GM21367 (cell line): ENCODE data around the gene GPC1.
"Not testable (repeated sequence)": the region's sequence is repeated elsewhere in the genome, so short reads cannot be mapped to it uniquely, and the experiment has no call there.

Experiments
- ATAC-seq: cut with Tn5 transposase; IDR thresholded peaks from one replicate; pipeline ENCODE4 v1.9.1; 2021; ENCODE audit not compliant: unreplicated experiment

GPC1 gene, protein sequence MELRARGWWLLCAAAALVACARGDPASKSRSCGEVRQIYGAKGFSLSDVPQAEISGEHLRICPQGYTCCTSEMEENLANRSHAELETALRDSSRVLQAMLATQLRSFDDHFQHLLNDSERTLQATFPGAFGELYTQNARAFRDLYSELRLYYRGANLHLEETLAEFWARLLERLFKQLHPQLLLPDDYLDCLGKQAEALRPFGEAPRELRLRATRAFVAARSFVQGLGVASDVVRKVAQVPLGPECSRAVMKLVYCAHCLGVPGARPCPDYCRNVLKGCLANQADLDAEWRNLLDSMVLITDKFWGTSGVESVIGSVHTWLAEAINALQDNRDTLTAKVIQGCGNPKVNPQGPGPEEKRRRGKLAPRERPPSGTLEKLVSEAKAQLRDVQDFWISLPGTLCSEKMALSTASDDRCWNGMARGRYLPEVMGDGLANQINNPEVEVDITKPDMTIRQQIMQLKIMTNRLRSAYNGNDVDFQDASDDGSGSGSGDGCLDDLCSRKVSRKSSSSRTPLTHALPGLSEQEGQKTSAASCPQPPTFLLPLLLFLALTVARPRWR

DNA sequence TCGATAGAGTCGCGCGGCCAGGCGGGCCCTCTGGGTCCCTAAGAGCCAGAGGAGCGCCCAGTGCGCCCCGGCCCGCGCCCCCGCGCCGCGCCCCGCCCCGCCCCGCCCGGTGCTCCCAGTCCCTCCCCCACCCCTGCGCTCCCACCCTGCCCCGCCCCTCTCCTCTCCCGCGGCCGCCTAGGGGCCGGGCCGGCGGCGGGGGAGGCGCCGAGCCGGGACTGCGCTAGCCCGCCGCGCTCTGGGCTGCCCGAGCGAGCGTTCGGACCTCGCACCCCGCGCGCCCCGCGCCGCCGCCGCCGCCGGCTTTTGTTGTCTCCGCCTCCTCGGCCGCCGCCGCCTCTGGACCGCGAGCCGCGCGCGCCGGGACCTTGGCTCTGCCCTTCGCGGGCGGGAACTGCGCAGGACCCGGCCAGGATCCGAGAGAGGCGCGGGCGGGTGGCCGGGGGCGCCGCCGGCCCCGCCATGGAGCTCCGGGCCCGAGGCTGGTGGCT lies at the start of gene GPC1:
Gene GPC1 (plus strand): TSS at position 207 of the 491 bp plus-strand sequence. CDS start 256 bp downstream, at position 463.
- ATAC-seq, result peak; percentile 43

DNA sequence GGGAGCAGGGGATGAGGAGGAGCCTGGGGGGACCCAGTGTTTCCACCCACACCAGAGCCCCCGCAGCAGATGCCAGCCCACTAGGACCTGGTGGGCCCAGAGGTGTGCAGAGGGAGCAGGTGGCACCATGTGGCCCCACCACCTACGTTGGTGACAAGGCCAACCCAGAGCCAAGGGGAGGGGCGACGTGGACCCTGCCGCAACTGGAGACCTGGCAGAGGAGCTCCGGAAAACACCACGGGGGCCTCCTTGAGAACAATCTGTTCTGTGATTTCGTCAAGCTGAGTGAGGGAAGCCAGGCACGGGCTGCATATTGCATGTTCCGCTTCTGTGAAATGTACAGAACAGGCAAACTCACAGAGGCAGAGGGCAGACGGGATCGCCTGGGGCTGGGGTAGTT lies 49.1 kb upstream of the GPC1 start:
- no peak for ATAC-seq

DNA sequence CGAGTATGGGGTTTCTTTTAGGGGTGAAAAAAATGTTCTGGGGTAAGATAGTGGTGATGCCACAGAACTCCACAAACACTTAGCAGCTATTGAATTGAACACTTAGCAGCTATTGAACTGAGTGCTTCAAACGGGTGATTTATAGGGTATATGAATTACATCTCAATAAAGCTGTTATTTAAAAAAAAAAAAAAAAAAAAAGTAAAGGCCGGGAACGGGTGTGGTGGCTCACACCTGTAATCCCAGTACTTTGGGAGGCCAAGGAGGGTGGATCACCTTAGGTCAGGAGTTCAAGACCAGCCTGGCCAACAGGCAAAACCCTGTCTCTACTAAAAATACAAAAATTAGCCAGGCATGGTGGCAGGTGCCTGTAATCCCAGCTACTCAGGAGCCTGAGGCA lies 48.7 kb upstream of the GPC1 start:
- ATAC-seq, result not testable (repeated sequence)

DNA sequence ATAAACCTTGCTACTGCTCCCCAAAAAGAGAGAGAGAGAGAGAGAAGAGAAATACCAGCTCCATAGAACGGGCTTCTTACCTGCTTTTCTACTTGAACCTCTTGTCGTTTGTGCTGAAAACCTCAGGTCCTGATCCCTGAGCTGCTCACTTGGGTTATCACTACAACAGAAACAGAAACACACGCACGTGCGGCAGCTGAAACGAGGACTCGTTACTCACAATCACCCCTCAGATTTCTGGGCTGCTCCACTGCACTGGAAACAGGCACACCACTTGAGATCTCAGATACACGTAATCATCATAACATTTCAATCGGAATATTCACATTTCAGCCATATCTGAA lies 48.2 kb upstream of the GPC1 start:
- ATAC-seq, result no peak

DNA sequence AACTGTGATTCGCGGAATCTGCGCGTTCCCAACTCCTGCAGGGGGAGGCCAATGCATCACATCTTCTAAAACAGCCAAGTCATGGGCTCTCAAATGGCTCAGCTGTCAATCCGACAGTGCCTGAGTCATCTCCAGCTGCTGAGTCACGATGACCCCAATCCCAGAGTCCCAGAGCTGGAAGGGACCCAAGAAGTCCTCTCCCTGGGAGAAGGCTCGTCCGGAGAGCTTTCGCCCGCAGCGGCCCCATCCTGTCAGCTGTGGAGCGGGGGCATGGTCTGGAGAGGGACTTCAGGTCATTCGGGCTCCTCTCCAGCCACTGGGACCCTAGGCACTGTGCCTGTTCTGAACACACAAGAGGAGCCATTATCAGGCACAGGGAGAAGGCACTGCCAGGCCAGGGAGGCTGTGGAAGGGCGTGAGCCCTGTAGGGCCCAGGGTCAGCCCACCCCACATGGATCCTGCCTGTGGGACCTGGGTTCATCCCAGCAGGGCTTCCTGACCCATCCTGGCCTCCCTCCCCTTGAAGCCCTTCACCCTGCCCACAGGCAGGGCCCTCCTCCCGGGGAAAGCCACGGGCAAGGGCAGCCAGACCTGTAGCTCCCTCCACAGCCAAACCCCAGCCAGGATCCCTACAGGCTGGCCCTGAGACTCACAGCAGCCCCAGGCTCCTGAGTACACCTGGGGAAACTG lies 47.6 kb upstream of the GPC1 start:
- ATAC-seq, result no peak

DNA sequence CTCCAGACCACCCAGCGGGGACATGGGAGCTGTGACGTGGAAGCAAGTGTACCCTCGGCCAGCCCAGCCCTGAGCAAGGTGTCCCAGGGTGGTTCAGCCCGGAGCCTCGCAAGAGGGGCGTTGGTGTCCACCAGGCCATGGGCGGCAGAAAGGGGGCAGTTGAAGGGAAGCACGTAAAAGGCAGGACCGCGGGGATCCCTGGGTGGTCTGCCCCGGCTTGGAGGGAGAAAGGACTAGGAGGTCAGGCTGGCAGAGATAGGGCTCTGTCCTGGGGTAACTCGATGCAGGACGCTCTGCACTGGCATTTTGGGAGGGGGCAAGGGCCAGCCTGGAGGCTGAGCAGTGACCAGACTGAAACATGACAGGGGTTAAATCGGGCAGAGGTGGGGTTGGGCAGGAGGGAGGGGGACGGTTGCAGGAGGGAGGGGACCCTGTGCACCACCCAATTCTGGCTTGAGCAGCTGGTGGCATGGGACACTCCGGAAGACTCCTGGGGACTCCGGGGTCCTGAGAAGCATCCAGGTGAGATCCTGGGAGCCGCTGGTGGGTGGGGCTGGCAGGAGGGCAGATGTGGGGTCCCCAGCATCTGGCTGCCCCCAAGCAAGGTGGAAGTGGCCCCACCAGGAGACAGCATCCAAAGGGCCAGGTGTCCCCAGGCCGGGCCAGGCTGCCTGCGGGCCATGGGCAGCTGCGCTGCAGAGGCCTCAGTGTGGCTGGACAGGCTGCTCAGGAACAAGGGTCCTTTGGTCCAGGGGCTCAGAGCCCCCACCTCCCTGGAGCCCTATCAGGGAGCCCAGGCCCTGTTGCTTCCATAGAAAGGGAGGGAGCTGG lies 46.8 kb upstream of the GPC1 start:
- ATAC-seq, result no peak

DNA sequence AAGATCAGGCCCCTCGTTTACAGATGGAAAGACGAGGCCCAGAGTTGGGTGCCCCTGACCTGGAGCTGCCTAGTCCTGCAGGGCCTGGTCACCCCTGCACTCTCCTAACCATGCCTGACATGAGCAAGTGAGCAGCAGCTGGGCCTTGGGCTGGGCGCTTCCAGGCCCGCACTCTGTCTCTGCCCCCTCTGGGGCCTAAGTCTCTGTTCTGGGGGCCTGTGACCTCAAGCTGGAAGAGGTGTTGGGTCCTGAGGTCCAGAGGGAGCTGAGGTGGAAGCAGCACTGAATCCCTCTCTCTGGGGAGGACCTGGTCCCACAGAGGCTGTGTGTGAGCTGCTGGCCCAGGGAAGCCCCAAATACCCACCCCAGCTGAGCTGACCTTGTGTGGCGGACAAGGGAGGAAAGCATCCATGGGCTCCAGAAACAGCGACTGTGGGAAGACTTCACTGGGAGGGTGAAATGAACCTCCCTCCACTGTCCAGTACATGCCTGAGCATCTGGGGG lies 46.1 kb upstream of the GPC1 start:
- ATAC-seq, result no peak

DNA sequence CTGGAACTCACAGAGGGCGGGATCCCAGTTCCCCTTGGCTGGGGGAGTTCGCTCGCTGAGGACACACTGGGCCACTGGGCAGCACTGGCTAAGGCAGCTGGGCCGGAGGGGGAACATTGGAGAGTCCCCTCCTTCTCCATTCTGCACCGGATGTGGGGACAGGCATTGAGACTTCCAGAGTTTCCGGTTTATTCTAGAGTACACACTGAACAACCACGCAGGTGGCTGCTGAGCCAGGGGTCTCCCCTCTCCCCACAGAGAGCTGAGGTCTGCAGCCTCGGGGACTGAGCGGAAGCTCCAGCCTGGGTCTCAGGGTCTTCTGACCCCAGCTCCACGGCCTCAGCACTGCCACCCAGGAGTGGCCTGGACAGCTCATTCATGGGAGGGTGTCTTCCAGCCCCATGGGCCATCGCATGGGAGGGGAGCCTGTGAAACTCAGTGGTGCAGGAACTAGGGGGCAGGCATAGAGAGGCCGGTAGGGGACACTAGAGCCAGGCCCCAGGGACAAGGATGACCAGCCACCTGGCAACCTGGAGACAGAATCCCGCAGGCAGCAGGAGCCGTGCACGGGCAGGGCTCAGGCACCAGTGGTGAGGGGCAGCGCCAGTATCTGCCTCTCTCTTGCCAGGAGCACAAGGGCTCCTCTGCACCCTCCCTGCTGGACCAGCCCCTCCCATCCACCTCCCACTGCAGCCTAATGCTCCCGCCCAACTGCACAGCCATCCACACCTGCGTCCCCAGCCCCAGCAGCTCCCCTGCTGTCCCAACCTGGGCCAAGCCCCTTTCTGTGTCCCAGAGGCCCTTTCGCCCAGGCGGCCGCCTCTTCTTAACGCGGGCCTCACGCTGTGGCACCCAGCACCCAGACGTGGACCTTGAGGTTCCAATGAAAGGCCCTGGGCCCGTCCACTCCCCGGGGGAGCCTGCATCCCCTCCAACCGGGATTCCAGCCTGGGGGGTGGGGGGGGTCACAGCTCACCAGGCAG lies 45.1 kb upstream of the GPC1 start:
- no peak for ATAC-seq

DNA sequence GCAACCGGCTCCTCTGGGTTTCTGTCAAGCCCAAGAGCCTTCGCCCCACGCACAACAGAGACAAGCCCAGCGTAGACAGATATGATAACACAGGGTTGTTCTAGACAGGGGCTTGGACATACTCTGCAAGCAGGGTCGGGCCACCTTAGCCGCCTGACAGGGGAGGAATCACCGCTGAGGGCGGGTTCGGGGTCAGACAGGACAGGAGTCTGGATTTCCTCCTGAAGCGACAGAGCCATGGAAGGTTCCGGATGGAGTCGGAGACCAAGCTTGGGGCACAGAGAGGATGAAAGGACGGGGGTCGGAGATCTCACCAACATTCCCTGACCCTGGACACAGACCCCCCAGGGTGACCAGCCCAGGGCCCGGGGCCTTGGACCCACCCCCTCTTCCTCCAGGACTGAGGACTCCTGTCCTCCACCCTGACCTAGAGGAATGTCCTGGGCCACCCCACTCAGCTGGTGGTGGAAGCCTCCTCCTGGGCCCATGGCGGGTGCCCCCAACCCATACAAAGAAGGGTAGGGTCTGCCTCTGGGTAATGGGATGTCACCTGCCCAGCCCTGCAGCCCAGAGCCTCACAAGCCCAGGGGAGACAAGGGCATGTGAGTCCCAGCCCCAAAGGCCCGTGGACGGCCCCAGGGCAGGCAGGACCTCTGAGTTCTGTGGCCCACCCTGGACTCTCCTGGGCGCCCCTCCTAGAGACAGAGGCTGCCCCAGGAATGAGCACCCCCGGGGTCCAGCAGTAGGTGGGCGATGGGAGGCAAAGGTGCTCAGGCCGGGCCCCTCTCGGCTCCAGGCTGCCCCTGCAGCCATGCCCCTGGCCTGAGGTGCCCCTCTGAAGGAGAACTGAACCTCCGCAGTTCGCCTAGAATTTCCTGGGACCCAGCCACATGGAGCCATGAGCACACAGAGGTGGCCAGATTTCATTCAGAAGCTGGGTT lies 44.1 kb upstream of the GPC1 start:
- ATAC-seq, result no peak

DNA sequence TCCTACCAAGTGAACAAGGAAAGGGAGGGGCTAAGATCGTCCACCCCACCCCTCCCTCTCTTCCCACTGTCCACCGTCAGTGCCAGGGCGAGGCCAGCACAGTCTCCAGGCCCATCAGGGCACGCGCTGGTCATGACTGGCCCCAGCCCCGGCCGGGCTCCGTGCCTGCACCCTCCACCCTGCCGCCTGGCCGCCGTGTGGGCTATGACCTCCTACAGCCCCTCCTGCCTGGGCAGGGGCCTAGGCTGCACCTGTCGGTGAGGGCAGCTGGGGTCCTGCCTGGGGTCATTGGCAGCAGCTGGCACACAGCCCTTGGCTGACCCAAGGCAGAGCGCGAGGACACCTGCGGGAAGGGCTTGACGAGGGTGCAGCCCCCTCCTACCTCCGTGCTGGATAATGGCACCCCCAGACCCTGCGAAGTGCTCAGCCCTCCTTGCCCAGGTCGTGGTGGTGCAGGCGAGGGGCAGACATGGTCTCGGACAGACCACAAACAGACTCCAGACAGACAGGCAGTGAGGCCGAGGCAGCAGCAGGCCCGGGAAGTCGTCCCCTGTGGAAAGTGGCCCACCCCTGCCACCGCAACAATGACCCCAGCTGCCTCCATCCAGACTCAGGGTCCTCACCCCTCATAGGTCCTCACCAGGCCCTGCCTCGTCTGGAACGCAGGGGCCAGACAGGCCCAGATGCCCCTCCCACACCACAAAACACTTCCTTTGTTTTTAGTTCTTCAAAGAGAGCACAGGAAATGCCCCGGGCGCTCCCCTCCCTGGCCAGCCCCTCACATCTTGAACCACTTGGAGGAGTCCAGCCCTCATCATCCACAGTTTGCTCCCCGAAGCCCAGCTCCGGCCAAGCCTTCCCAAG lies 43.1 kb upstream of the GPC1 start:
- no peak for ATAC-seq

DNA sequence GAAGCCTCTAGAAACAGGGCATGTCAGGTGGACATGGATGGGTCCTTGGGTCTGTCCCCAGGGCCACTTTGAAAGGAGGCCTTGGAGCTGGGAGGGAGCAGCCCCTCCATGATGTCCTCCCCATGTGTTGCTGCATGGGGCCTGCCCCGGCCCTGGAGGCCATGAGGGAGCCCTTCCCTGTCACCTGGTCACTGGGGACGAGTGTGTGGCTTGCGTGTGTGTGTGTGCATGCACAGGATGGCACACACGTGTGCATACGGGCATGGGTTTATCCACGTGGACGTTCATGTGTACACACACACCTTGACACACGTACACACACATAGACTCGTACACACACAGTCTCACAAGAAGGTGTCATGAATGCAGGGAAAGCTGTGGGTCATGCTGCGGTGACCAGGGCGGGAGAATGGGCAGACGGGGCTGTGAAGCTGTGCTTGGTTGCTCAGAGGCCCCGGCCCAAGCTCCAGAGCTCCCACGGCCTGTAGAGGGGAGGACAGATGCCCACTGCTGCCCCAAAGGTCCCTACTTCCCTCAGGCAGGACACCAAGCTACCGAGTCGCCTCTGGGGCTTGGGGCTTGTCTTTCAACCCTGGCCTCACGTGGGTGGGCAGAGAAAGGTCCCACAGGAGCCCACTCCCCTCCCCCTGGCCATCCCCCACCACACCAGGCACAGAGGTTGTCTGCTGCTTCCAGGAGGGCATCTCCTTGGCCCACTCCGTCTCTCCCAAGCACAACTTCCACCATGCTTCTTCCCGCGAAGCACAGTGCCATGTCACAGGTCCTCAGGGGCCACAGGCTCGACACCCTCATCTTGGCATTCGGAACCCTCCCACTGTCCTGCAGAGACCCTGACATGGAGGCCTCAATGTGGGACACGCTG lies 42.3 kb upstream of the GPC1 start:
- no peak for ATAC-seq

DNA sequence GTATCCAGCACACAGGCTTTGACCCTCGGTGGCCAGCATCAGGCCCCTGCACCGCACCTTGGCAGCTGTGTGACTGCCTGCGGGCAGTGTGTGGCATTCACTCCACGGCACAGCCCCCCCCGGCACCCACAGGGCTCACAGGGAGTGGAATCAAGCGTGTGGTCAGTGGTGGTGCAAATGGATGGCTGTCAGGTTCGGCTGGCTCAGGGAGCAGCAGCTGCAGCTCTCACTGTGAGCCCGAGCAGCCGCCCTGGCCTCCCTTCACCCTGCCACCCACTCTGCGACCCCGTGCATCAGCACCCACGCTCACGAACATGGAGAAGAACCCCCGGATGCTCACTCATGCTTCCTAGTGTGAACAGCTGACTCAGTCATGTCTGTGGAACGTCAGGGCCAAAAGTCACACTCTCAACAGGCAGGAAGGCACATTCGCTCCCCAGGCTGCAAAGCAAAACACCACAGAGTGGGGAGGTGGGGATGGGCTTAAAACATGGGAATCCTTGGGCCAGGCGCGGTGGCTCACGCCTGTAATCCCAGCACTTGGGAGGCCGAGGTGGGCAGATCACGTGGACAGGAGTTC lies 41.5 kb upstream of the GPC1 start:
- ATAC-seq, result no peak

DNA sequence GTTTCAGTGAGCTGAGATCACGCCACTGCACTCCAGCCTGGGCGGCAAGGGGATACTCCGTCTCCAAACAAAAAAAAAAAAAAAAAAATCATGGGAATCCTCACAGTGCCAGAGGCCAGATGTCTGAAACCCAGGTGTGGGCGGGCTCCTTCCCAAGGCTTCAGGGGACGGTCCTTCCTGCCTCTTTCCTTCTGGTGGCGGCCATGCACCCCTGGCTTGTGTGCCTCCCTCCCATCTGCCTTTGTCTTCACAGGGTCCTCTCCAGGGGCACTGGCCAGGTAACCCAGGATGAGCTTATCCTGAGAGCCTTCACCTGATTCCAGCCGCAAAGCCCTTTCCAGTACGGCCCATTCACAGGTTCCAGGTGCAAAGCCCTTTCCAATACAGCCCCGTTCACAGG lies 40.9 kb upstream of the GPC1 start:
- no peak for ATAC-seq

DNA sequence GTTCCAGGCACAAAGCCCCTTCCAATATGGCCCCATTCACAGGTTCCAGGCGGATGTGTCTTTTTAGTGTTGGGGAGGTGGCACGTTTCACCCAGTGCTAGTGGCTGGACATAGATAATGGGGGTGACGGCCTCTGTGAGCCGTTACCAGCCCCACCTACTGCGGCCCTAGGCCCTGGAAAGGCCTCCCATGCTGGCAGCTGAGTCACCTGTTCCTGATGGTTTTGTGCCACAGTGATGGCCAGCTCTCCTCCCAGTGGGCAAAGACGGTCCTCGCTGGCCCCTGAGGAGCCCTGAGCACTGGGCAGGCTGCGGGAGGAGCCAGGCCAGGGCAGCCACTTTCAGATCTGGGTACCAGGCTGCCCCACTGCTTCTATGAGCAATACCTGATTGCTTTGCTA lies 40.0 kb upstream of the GPC1 start:
- ATAC-seq, result no peak

DNA sequence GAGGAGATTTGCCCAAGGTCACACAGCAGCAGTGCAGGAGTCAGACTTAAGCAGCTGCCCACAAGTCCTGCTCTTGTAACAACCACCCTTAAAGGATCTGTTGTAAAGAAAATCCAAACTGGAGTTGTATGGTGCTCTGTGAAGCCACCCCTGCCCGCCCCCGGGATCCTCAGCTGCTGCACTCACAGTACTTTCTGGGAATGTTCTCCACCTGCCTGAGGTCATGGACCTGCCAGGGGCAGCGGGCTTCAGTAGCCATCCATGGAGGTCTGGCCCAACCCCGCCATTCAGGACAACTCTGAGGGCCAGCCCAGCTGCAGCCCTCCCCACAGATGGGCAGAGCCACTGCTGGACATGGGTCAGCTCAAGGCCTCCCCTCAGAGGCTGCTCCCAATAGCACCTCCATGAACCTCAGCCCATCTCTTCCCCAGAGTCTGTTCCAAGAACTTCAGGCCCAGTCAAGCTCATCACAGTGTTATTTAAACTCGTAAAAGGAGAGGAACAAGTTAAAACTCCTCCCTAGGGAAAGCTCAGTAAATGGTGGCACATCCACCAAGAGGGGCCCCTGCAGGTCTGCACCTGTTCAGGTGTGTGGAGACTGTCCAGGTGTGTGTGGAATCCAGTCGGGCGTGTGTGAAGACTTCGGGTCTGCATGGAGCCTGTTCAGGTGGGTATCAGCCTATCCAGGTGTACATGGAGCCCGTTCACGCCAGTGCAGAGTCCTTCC lies 39.4 kb upstream of the GPC1 start:
- no peak for ATAC-seq
